Body of pancreas (tissue), 4 donors: ENCODE measurements around the gene SLC12A2. TPM values are rescaled to one million over a fixed set of nuclear protein-coding genes. Genes with fewer than 3 reads are reported as not detected.

Experiments
- ATAC-seq: fragments of 150-250 bp; one replicate; pipeline ENCODE4 v1.9.1; 2016
- DNase-seq, 4 donors: peaks; one replicate each; pipeline ENCODE4 v3.0.0-alpha.2; 2019
- H3K27ac ChIP-seq, 4 donors: fragments of 200-600 bp; sonication (generic); 1 replicate in 3 of 4; 2 replicates in 1 of 4; pipeline versions ENCODE4 v1.5.1 to v1.6.1; 2016 to 2019; ENCODE audit warnings: mild to moderate bottlenecking in 1 of 4, mixed read lengths in 1 of 4, moderate library complexity in 1 of 4
- H3K27me3 ChIP-seq, 2 donors: fragments of 200-600 bp; sonication (generic); one replicate each; pipeline ENCODE4 v1.6.0; 2016; ENCODE audit warnings: mild to moderate bottlenecking in 1 of 2
- H3K36me3 ChIP-seq, 2 donors: fragments of 200-600 bp; sonication (generic); replicated peaks in 1 of 2; 2 replicates each; pipeline ENCODE4 v1.5.1; 2016; ENCODE audit warnings: low read depth in 2 of 2; ENCODE audit not compliant: insufficient read depth in 1 of 2
- H3K4me1 ChIP-seq: fragments of 200-600 bp; sonication (generic); one replicate; pipeline ENCODE4 v1.6.0; 2016
- H3K4me3 ChIP-seq, 2 donors: fragments of 200-600 bp; sonication (generic); 1 replicate in 1 of 2; 2 replicates in 1 of 2; pipeline ENCODE4 v1.5.1; 2016 to 2019
- H3K9me3 ChIP-seq, 3 donors: fragments of 200-600 bp; sonication (generic); 1 replicate in 2 of 3; 2 replicates in 1 of 3; pipeline ENCODE4 v1.5.1; 2016
- POLR2A ChIP-seq, 3 donors: fragments of 450-650 bp; IDR thresholded peaks; one replicate each; pipeline ENCODE4 v1.6.1; 2016; ENCODE audit warnings: antibody characterized with exemption in 3 of 3, mild to moderate bottlenecking in 2 of 3
- WGBS, 2 donors: methylation state at CpG; one replicate each; pipeline ENCODE4 v1.1.5; 2017; 5-methylcytosine and 5-hydroxymethylcytosine counted together
- intact Hi-C: fragments of 100-400 bp; cut with DNase I; formaldehyde crosslinking; loops from one replicate; pipeline ENCODE4 v1.15.1; 2023
- total RNA-seq, 2 donors: library from RNA; depleted of rRNA; stranded (reverse); fragments of >200 nt; gene quantifications; one replicate each; pipeline ENCODE4 v1.1.0, GENCODE V29; 2016
- TF ChIP-seq, protein P1 (sequence below), 7 experiments: fragments of 450-650 bp in 4 of 7; fragments of 200-600 bp in 3 of 7; sonication (generic) in 3 of 7; IDR thresholded peaks; one replicate each; pipeline ENCODE4 v1.5.1; 2016 to 2019; ENCODE audit warnings: antibody characterized with exemption in 7 of 7

SLC12A2 gene
- total RNA-seq, 2 donors from 2014 or later = 26.7 to 28.0 TPM

DNA sequence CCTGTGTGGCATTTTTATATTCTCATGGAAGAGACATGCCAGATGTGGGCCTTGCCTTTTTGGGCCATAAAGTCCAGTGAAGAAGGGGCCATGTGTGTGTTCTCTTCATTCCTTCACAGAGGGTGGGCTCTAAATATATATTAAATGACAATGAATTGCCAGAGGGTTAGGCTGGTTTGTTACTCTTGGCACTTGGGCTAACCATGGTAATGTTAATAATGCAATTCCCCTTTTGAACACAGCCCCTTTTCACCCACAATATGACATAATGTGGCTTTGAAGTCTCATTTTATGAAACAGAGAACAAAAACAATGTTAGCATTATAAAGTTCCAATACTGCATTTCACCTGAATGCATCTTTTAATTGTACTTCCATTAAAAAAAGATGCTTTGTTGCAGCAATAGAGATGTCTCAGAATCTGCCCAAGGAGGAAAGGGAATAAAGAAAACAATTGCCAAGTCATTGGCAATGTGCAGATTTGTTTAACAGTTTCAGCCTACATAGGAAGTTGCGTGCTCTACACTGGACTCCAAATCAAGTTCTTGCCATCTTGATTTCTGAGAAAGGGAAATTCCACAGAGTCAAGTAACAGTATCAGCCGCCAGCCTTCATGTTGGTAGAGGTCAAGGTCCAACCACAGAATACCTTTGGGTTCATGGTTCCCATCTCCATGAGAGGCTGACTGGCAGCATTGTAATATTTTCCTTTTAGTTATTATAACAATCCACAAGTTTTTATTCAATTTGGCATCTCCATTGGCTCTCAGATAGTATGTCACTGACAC, 141.9 kb downstream of the SLC12A2 start:
- Histone ChIP-seq H3K4me3 (no peak overlapping the region), H3K4me1 (no peaks in the 10 kb centered on the region), H3K9me3 (no peaks in the 10 kb centered on the region), H3K36me3 (no peaks in the 10 kb centered on the region), H3K27me3 (no peaks in the 10 kb centered on the region), H3K27ac (no peak overlapping the region)
- TF ChIP-seq, protein P1, sequence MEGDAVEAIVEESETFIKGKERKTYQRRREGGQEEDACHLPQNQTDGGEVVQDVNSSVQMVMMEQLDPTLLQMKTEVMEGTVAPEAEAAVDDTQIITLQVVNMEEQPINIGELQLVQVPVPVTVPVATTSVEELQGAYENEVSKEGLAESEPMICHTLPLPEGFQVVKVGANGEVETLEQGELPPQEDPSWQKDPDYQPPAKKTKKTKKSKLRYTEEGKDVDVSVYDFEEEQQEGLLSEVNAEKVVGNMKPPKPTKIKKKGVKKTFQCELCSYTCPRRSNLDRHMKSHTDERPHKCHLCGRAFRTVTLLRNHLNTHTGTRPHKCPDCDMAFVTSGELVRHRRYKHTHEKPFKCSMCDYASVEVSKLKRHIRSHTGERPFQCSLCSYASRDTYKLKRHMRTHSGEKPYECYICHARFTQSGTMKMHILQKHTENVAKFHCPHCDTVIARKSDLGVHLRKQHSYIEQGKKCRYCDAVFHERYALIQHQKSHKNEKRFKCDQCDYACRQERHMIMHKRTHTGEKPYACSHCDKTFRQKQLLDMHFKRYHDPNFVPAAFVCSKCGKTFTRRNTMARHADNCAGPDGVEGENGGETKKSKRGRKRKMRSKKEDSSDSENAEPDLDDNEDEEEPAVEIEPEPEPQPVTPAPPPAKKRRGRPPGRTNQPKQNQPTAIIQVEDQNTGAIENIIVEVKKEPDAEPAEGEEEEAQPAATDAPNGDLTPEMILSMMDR (IDR thresholded peaks at IDR 0.05) = no peak
- no peak for TF ChIP-seq POLR2A (IDR thresholded peaks at IDR 0.05)
- DNase-seq (no peak), ATAC-seq (no peak)
- WGBS, 2 donors = 85 to 94% methylated on average over 2 of the region's 2 CpGs
- intact Hi-C loops = no loop called here

DNA sequence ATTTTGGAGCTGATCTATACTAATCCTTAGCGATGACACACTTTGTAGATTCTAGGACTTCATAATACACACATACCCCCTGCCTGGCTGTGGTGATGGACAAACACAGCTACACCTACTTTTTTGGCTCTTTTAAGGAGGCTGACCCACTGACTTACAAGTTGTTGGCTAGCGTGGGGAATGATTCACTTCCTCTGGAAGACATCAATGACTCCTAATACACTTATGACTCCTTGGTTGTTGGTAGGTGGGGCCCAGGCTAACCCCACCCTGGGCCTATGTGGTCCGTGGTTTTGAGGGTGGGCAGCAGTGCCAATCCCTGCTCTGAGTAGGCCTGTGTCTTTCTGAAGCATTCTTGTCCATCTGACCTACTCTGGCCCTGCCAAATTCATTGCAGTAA, 144.4 kb downstream of the SLC12A2 start:
- Histone ChIP-seq H3K9me3 (no peaks in the 10 kb centered on the region), H3K36me3 (no peaks in the 10 kb centered on the region), H3K4me3 (no peak overlapping the region), H3K27ac (no peak overlapping the region), H3K4me1 (no peaks in the 10 kb centered on the region), H3K27me3 (no peaks in the 10 kb centered on the region)
- TF ChIP-seq POLR2A (IDR thresholded peaks at IDR 0.05) = no peak
- TF ChIP-seq, protein P1 (IDR thresholded peaks at IDR 0.05) = no peak
- 85 to 88% methylated on average over 3 of the region's 3 CpGs for WGBS, 2 donors
- intact Hi-C loops = no loop called here
- peak in 1 of 4 donors; percentile 10 for DNase-seq
- ATAC-seq = no peak

DNA sequence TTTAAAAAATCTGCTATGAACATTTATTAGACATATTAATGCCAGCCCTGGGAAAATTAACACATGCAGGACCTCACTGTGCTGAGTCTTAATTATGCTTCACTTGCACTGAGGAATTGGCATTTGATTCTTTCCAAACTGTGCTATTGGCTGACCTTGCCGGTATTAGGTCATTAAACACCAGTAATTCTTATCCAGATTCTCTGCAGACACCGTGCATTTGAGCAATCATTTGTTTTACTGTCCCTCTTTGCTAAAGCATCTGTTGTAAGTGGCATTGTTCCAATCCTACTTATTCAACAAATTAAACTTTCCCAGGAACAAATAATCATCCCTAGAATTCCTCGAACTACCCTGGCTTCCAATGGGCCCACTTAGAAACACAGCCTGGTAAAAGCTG, 145.0 kb downstream of the SLC12A2 start:
- peak; percentile 38 for ATAC-seq

DNA sequence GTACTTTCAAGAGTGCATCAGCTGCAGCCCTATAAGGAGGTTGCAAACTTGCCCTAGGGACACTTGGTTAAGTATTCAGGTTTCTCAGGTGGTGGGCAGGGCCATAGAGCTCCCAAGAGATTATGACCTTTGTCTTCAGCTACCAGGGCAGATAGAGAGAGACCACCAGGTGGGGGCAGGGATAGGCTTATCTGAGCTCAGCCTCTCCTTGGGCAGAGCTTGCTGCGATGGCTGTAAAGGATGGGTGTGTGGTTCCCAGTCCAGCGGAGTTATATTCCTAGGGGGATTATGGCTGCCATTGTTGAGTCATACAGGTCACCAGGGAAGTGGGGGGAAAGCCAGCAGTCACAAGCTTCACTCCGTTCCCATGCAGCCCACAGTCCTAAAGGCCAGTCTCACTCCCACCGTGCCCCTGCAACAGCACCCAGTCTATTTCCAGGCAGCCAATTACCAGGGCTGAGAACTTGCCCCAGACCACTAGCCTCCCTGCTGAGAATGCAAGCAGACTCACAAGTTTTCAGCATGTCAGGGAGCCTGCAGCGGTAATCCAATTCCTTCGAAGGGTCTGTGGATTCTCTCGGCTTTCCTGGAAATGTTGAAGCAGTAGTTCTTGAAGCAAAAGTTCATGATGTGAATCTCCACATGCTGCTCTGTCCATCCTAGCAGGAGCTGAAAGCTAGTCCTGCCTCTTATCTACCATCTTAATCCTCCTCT, 151.5 kb downstream of the SLC12A2 start:
- intact Hi-C loops = no loop called here
- 85% methylated on average over 7 of the region's 7 CpGs for WGBS, 2 donors
- no peak for DNase-seq
- ATAC-seq = no peak
- Histone ChIP-seq H3K9me3 (no peaks in the 10 kb centered on the region), H3K36me3 (no peaks in the 10 kb centered on the region), H3K27me3 (no peaks in the 10 kb centered on the region), H3K4me1 (no peaks in the 10 kb centered on the region), H3K27ac (no peak overlapping the region), H3K4me3 (no peak overlapping the region)
- TF ChIP-seq POLR2A (IDR thresholded peaks at IDR 0.05) = no peak
- TF ChIP-seq, protein P1 (IDR thresholded peaks at IDR 0.05) = no peak

More for the DNA sequence above, 145.0 kb downstream of the SLC12A2 start:
- intact Hi-C loops = no loop called here
- TF ChIP-seq POLR2A (IDR thresholded peaks at IDR 0.05) = no peak
- TF ChIP-seq, protein P1 (IDR thresholded peaks at IDR 0.05) = no peak
- Histone ChIP-seq H3K27me3 (no peaks in the 10 kb centered on the region), H3K9me3 (no peaks in the 10 kb centered on the region), H3K4me3 (no peak overlapping the region), H3K4me1 (no peaks in the 10 kb centered on the region), H3K27ac (no peak overlapping the region), H3K36me3 (no peaks in the 10 kb centered on the region)
- 20 to 27% methylated on average over 3 of the region's 3 CpGs for WGBS, 2 donors
- DNase-seq = no peak
